ENCODE data around the gene HRC. TPM values are rescaled to one million over a fixed set of nuclear protein-coding genes. Genes with fewer than 3 reads are reported as not detected.
A peak's percentile ranks its signal among the peaks of the same experiment; 100 is the strongest.
"Not testable (repeated sequence)": the region's sequence is repeated elsewhere in the genome, so short reads cannot be mapped to it uniquely, and the experiment has no call there.

HRC gene, protein sequence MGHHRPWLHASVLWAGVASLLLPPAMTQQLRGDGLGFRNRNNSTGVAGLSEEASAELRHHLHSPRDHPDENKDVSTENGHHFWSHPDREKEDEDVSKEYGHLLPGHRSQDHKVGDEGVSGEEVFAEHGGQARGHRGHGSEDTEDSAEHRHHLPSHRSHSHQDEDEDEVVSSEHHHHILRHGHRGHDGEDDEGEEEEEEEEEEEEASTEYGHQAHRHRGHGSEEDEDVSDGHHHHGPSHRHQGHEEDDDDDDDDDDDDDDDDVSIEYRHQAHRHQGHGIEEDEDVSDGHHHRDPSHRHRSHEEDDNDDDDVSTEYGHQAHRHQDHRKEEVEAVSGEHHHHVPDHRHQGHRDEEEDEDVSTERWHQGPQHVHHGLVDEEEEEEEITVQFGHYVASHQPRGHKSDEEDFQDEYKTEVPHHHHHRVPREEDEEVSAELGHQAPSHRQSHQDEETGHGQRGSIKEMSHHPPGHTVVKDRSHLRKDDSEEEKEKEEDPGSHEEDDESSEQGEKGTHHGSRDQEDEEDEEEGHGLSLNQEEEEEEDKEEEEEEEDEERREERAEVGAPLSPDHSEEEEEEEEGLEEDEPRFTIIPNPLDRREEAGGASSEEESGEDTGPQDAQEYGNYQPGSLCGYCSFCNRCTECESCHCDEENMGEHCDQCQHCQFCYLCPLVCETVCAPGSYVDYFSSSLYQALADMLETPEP
- total RNA-seq, result 0.24 TPM

- no peak for ATAC-seq
These were observed at the start of gene HRC for GRCh38 chr19:49155005-49155819. HRC (minus strand) TSS chr19:49155396; CDS start chr19:49155237, 159 bp downstream.

DNA sequence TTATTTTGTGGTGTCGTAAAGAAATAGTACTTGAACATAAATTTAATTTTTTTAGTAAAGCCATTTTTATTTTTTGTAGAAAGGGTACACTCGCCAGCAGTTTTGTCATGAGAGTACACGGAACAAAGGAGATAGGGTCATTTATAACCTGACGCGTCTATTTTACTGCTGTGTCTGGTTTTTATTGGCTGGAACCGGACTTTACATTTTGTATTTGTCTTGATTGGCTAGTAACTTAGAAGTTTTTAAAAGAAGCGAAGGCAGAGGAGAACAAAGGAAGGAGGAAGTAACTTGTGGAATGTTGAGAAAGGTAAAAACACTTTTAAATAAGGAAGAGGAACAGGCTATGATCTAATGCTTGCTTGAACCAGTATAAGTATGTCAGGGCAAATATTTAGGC is 45.8 kb upstream of the HRC start:
- no peak for ATAC-seq

DNA sequence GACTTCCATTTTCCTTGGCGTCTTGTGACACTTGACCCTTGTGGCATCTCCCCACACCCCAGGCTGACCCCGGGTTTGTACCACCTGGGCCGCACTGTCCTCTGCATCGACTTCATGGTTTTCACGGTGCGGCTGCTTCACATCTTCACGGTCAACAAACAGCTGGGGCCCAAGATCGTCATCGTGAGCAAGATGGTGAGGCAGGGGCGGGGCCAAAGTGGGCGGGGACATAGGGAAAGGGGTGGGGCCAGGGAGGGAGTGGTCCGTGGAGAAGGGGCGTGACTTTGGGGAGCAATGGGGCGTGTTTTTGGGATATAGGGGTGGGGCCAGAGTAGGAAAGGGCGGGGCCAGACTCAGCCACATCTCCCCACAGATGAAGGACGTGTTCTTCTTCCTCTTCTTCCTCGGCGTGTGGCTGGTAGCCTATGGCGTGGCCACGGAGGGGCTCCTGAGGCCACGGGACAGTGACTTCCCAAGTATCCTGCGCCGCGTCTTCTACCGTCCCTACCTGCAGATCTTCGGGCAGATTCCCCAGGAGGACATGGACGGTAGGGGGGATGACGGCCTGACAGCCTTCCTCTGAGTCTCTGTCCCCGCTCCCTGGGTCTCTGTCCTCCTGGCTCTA is 45.2 kb upstream of the HRC start:
- peak; percentile 24 for ATAC-seq

DNA sequence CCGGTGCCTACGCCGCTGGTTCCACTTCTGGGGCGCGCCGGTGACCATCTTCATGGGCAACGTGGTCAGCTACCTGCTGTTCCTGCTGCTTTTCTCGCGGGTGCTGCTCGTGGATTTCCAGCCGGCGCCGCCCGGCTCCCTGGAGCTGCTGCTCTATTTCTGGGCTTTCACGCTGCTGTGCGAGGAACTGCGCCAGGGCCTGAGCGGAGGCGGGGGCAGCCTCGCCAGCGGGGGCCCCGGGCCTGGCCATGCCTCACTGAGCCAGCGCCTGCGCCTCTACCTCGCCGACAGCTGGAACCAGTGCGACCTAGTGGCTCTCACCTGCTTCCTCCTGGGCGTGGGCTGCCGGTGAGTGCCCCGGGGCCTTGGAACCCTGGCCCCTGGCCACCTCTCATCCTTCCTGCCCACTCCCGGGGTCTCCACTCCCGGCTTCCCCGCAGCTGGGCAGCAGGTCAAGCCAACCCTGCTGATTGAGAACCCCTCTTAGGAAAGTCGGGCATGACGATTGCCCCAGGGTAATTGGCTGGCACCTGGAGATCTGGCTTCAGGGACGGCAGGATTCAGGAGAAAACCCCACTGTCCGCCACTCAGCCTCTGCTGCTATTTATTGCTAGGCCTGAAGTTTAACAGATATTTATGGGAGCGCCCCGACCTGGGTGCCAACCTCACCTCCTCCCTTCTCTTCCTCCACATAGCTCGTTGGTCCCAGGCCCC is 41.5 kb upstream of the HRC start:
- ATAC-seq, result peak; percentile 29

DNA sequence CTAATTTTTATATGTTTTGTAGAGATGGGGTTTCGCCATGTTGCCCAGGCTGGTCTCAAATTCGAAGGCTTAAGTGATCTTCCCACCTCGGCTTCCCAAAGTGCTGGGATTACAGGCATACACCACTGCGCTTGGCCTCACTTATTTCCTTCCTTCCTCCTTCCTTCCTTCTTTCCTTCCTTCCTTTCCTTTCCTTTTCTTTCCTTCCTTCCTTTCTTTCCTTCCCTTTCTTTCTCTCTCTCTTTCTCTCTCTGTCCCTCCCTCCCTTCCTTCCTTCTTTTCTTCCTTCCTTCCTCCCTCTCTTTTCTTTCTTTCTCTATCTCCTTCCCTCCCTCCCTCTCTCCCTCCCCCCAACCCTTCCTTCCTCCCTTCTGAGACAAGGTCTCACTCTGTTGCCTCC is 39.2 kb upstream of the HRC start:
- no peak for ATAC-seq

GRCh38 chr19:49193822-49194394 is 38.7 kb upstream of the HRC start:
- ATAC-seq, result no peak

DNA sequence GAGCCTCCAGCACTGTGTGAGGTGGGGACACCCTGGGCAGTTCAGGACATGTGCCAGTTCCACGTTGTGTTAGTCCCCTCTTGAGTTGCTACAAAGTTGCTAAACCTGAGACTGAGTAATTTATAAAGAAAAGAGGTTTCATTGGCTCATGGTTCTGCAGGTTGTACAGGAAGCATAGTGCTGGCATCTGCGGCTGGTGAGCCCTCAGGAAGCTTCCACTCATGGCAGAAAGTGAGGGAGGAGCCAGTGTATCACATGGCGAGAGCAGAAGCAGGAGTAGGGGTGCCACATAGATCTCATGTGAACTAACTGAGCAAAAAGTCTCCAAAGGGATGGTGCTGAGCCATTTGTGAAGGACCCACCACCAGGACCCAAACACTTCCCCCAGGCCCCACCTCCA is 35.6 kb upstream of the HRC start:
- no peak for ATAC-seq

- ATAC-seq, result no peak
These were observed 34.1 kb upstream of the HRC start for GRCh38 chr19:49189259-49189658.

DNA sequence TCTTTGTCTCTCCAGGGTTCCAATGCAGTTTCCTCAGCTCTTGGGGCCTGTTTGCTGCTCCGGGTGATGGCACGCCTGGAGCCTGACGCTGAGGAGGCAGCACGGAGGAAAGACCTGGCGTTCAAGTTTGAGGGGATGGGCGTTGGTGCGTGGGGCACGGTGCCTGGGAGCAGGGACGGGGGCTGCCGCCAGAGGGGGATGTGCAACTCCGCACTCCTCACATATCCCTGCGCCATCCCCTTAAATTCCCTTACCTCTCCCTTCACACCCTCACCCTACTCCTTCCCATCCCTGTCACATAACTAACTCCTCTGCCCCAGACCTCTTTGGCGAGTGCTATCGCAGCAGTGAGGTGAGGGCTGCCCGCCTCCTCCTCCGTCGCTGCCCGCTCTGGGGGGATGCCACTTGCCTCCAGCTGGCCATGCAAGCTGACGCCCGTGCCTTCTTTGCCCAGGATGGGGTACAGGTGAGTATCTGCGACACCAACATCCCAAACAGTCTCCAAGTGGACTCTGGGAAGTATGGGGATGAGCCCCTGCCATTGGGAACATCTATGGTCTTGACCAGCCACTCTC is 33.5 kb upstream of the HRC start:
- no peak for ATAC-seq

DNA sequence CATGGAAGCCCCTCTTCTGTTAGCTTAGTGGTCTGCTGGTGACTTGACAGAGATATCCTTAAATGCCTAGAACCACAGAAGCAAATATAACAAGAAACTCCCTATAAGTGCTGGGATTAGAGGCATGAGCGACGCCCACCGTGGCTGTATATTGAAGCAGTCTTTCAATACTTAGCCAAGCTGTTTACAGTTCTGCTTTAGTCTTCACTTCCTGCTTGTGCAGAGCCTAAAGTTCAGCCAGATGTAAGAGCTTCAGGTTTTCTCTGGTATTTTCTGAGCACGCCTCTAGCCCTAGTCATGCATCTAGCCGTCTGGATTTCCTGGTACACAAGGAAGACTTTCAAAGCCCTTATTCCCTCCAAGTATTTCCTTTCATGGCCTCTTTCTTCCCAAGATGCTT is 30.9 kb upstream of the HRC start:
- ATAC-seq, result peak; percentile 68

- ATAC-seq, result no peak
These were observed 27.7 kb upstream of the HRC start for GRCh38 chr19:49182848-49183375.

GRCh38 chr19:49182010-49182847 is 27.0 kb upstream of the HRC start:
- ATAC-seq, result not testable (repeated sequence)

DNA sequence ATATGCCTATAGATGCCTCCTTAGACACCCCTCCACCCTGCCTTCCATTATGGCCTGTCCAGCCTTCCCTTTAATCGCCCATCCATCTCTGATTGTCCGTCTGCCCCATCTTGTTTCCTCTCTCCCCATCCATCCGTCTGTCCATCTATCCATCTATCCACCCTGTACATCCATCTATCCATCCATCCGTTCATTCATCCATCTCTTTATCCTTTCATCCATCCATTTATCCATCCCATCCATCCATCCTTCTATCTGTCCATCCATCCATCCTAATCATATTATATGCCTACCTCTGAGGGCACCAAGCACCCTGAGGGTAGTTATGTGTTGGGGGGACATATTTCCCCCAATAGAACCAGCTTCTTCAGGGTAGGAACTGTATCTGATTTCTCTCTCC is 25.5 kb upstream of the HRC start:
- no peak for ATAC-seq

- no peak for ATAC-seq
These were observed 18.0 kb upstream of the HRC start for GRCh38 chr19:49173198-49173597.

DNA sequence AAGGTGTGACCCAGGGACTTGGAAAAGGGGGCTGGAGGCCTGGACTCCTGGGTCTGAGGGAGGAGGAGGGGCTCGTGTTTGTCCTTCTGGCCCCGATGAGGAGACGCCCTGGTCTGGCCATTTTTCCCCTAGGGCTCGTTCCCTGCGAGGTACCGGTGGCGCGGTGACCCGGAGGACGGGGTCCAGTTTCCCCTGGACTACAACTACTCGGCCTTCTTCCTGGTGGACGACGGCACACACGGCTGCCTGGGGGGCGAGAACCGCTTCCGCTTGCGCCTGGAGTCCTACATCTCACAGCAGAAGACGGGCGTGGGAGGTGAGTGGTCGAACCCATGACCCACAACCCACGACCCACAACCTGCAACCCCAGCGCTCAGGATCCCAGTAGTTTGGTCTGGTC is 13.2 kb upstream of the HRC start:
- no peak for ATAC-seq

DNA sequence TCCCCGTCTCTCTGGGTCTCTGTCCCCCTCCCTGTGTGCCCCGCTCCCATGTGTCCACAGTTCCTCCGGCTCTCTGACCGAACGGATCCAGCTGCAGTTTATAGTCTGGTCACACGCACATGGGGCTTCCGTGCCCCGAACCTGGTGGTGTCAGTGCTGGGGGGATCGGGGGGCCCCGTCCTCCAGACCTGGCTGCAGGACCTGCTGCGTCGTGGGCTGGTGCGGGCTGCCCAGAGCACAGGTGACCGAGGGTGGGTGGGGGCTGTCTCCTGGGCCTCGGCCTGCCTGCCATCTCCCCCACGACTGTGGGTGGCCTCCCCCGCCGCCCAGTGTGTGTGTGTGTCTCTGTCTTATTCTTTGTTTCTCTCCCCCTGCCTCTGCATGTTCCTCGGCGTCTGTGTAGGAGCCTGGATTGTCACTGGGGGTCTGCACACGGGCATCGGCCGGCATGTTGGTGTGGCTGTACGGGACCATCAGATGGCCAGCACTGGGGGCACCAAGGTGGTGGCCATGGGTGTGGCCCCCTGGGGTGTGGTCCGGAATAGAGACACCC is 12.7 kb upstream of the HRC start:
- peak; percentile 12 for ATAC-seq

GRCh38 chr19:49165865-49166301 is 10.7 kb upstream of the HRC start:
- ATAC-seq, result peak; percentile 42

GRCh38 chr19:49165111-49165750 is 10.0 kb upstream of the HRC start:
- peak; percentile 64 for ATAC-seq

- no peak for ATAC-seq
These were observed 6.8 kb upstream of the HRC start for GRCh38 chr19:49161987-49162386.

Data from esophagus mucosa (tissue), 1 donor.